ENCODE measurements around the gene TMEM129.

The TMEM129 gene

GRCh38 chr4:1716065-1716945 lies 4.8 kb downstream of the TMEM129 start:
- Histone ChIP-seq H3K9me3 (no peaks in the 10 kb centered on the region), H3K4me1 (ENCODE audit: control insufficient read depth in 1 of 2, insufficient read depth in 1 of 2, low read depth in 1 of 2, low read length in 1 of 2) (peaks cover 57 to 60% of the 10 kb centered on the region in 2 experiments), H3K27me3 (no peaks in the 10 kb centered on the region), H3K36me3 (peaks cover 21% of the 10 kb centered on the region), H3K4me3 (ENCODE audit: low read depth in 1 of 2, low read length in 1 of 2) (no peak overlapping the region), H3K27ac (peak overlapping the region; percentile 100)
- TF ChIP-seq CTCF (IDR thresholded peaks at IDR 0.05), result no peak

- Histone ChIP-seq H3K36me3 (peaks cover 21% of the 10 kb centered on the region), H3K4me3 (ENCODE audit: low read depth in 1 of 2, low read length in 1 of 2) (peak overlapping the region in 1 of 2 experiments; percentile 28), H3K27ac (peak overlapping the region; percentile 100), H3K4me1 (ENCODE audit: control insufficient read depth in 1 of 2, insufficient read depth in 1 of 2, low read depth in 1 of 2, low read length in 1 of 2) (peaks cover 62 to 63% of the 10 kb centered on the region in 2 experiments), H3K27me3 (no peaks in the 10 kb centered on the region), H3K9me3 (no peaks in the 10 kb centered on the region)
- TF ChIP-seq CTCF (IDR thresholded peaks at IDR 0.05), result no peak
Observed at GRCh38 chr4:1715002-1715758, 5.9 kb downstream of the TMEM129 start.

- H3K36me3 ChIP-seq, result peaks cover 21% of the 10 kb centered on the region
- H3K27me3 ChIP-seq, result no peaks in the 10 kb centered on the region
- H3K4me1 ChIP-seq (ENCODE audit: control insufficient read depth in 1 of 2, insufficient read depth in 1 of 2, low read depth in 1 of 2, low read length in 1 of 2), result peaks cover 55 to 56% of the 10 kb centered on the region in 2 experiments
- no peak for TF ChIP-seq CTCF (IDR thresholded peaks at IDR 0.05)
- no peaks in the 10 kb centered on the region for H3K9me3 ChIP-seq
- peak overlapping the region; percentile 100 for H3K27ac ChIP-seq
- H3K4me3 ChIP-seq (ENCODE audit: low read depth in 1 of 2, low read length in 1 of 2), result peak overlapping the region in 1 of 2 experiments; percentile 89
Observed at GRCh38 chr4:1714303-1715001, 6.7 kb downstream of the TMEM129 start.

GRCh38 chr4:1713003-1713851 lies 7.9 kb downstream of the TMEM129 start:
- H3K9me3 ChIP-seq, result no peaks in the 10 kb centered on the region
- peak overlapping the region; percentile 100 for H3K27ac ChIP-seq
- no peak for TF ChIP-seq CTCF (IDR thresholded peaks at IDR 0.05)
- H3K36me3 ChIP-seq, result peaks cover 19% of the 10 kb centered on the region
- no peaks in the 10 kb centered on the region for H3K27me3 ChIP-seq
- peaks cover 48 to 49% of the 10 kb centered on the region in 2 experiments for H3K4me1 ChIP-seq (ENCODE audit: control insufficient read depth in 1 of 2, insufficient read depth in 1 of 2, low read depth in 1 of 2, low read length in 1 of 2)
- H3K4me3 ChIP-seq (ENCODE audit: low read depth in 1 of 2, low read length in 1 of 2), result peak overlapping the region; percentile 68 to 89

Measured in neutrophil (primary cell).